HUES6 (cell line): ENCODE measurements around the gene ACP2.

Source experiments
- H3K27ac ChIP-seq: 2 replicates; pipeline ENCODE4 v1.7.0; 2013; ENCODE audit warnings: low read depth, mild to moderate bottlenecking, low read length, inconsistent platforms
- H3K27me3 ChIP-seq: 2 replicates; pipeline ENCODE4 v1.6.1; 2013; ENCODE audit warnings: low read length; ENCODE audit not compliant: control insufficient read depth, insufficient read depth
- H3K36me3 ChIP-seq: 2 replicates; pipeline ENCODE4 v1.6.1; 2013; ENCODE audit warnings: low read length; ENCODE audit not compliant: control insufficient read depth, insufficient read depth
- H3K4me1 ChIP-seq: 2 replicates; pipeline ENCODE4 v1.6.1; 2013; ENCODE audit warnings: low read length; ENCODE audit not compliant: control insufficient read depth, insufficient read depth
- H3K4me3 ChIP-seq: 2 replicates; pipeline ENCODE4 v1.5.1; 2013; ENCODE audit warnings: low read depth, low read length
- H3K9ac ChIP-seq: one replicate; pipeline ENCODE4 v1.6.1; 2013; ENCODE audit warnings: mild to moderate bottlenecking, low read length
- H3K9me3 ChIP-seq: 2 replicates; pipeline ENCODE4 v1.6.1; 2013; ENCODE audit warnings: low read depth, low read length; ENCODE audit not compliant: control insufficient read depth, insufficient read depth

Gene ACP2

DNA sequence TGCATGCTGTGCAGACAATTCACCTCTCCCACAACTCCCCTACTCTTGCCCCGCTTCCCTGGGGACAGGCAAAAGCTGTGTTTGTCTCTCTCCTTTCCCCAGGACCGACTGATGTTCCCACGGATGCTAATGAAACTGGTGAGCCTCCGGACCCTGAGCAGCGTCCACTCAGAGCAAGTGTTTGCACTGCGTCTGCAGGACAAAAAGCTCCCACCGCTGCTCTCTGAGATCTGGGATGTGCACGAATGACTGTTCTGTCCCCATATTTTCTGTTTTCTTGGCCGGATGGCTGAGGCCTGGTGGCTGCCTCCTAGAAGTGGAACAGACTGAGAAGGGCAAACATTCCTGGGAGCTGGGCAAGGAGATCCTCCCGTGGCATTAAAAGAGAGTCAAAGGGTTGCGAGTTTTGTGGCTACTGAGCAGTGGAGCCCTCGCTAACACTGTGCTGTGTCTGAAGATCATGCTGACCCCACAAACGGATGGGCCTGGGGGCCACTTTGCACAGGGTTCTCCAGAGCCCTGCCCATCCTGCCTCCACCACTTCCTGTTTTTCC lies 19.9 kb upstream of the ACP2 start:
- H3K27me3 ChIP-seq = no peaks in the 10 kb centered on the region
- no peaks in the 10 kb centered on the region for H3K36me3 ChIP-seq
- H3K9ac ChIP-seq = peak overlapping the region; percentile 72
- H3K4me1 ChIP-seq = peaks cover 26% of the 10 kb centered on the region
- H3K4me3 ChIP-seq = peak overlapping the region; percentile 95
- no peaks in the 10 kb centered on the region for H3K9me3 ChIP-seq
- peak overlapping the region; percentile 27; the same call in 1 of the 2 replicates for H3K27ac ChIP-seq

DNA sequence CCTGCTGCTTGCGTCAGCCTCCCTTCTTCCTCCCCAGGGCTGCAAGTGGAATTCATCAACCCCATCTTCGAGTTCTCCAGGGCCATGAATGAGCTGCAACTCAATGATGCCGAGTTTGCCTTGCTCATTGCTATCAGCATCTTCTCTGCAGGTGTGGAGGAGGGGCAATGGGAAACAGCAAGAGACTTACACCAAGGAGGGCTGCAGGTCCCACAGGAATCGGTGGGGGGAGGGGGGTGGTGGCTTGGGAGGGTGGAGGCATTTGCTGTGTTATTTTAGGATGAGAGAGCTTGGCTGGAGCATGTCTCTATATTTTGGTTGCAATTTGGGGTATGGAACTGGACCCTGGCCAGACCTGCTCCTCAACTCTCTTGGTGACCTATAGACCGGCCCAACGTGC lies 19.3 kb upstream of the ACP2 start:
- Histone ChIP-seq H3K36me3 (no peaks in the 10 kb centered on the region), H3K27me3 (no peaks in the 10 kb centered on the region), H3K4me1 (peaks cover 26% of the 10 kb centered on the region), H3K9me3 (no peaks in the 10 kb centered on the region), H3K27ac (no peak overlapping the region), H3K9ac (no peak overlapping the region), H3K4me3 (no peak overlapping the region)

DNA sequence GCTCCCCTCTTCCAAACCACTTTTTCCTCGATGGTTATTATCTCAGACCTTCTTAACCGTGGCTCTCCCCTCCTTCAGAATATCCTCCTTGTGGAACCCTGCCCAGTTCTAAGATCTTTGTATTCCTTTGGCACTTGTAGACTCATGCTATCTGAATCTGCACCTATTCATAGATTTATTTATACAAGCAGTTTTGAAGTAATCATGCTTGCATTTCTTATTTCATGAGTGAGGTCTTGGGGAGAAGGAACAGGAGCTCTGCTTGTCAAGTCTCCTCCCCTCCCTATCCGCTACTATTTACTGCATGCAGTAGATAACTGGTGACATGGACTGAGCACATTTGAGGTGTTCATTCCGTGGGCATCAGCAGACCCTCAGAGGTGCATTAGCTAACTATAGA lies 15.9 kb upstream of the ACP2 start:
- Histone ChIP-seq H3K4me1 (peaks cover 22% of the 10 kb centered on the region), H3K27me3 (no peaks in the 10 kb centered on the region), H3K9me3 (no peaks in the 10 kb centered on the region), H3K36me3 (peaks cover 4% of the 10 kb centered on the region; the same call in 1 of the 2 replicates), H3K9ac (no peak overlapping the region), H3K27ac (no peak overlapping the region), H3K4me3 (no peak overlapping the region)

DNA sequence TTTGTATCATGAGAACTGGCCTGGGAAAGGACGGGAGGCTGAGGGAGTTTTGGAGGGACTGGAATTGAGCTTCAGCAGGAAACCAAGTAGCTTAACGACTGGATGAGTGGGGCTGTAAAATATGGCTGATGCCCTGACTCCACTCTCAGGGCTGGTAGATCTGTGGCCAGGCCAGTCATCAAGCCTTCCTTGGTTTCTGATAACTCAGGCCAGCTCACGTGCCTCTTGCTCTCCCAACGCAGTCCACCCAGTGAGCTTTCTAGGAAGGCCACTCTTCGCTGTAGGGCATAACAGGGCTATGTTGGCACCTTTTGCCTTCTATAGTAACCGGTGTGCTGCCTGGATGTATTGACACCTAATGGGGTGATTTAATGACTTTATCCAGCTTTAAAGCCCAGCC lies 15.5 kb upstream of the ACP2 start:
- Histone ChIP-seq H3K27ac (no peak overlapping the region), H3K27me3 (no peaks in the 10 kb centered on the region), H3K9me3 (no peaks in the 10 kb centered on the region), H3K4me3 (no peak overlapping the region), H3K4me1 (peaks cover 26% of the 10 kb centered on the region), H3K36me3 (peaks cover 4% of the 10 kb centered on the region; the same call in 1 of the 2 replicates), H3K9ac (no peak overlapping the region)

DNA sequence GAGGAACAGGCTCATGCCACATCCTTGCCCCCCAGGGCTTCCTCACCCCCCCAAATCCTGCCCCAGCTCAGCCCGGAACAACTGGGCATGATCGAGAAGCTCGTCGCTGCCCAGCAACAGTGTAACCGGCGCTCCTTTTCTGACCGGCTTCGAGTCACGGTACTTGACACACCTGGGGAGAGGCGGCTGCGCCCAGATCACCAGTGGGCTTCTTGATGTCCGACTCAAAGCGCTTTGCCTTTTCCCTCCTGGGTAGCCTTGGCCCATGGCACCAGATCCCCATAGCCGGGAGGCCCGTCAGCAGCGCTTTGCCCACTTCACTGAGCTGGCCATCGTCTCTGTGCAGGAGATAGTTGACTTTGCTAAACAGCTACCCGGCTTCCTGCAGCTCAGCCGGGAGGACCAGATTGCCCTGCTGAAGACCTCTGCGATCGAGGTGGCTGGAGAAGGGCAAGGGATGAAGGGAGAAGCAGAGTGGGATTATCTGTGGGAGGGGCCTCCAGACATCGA lies 12.7 kb upstream of the ACP2 start:
- Histone ChIP-seq H3K9ac (no peak overlapping the region), H3K27ac (no peak overlapping the region), H3K4me1 (peaks cover 26% of the 10 kb centered on the region)

DNA sequence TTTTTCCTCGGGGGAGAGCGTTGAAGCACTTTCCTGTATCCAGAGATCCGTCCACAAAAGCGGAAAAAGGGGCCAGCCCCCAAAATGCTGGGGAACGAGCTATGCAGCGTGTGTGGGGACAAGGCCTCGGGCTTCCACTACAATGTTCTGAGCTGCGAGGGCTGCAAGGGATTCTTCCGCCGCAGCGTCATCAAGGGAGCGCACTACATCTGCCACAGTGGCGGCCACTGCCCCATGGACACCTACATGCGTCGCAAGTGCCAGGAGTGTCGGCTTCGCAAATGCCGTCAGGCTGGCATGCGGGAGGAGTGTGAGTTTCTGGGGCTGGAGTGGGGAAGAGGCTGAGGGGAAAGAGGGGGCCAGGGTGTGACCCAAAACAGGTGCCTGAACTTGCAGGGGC lies 11.8 kb upstream of the ACP2 start:
- no peak overlapping the region for H3K27ac ChIP-seq
- H3K4me3 ChIP-seq = no peak overlapping the region
- peaks cover 25% of the 10 kb centered on the region for H3K4me1 ChIP-seq
- H3K36me3 ChIP-seq = peaks cover 4% of the 10 kb centered on the region; the same call in 1 of the 2 replicates
- no peaks in the 10 kb centered on the region for H3K27me3 ChIP-seq
- H3K9ac ChIP-seq = no peak overlapping the region
- no peaks in the 10 kb centered on the region for H3K9me3 ChIP-seq

More for the DNA sequence above, 12.7 kb upstream of the ACP2 start:
- H3K9me3 ChIP-seq = no peaks in the 10 kb centered on the region
- H3K36me3 ChIP-seq = peaks cover 4% of the 10 kb centered on the region; the same call in 1 of the 2 replicates
- no peak overlapping the region for H3K4me3 ChIP-seq
- H3K27me3 ChIP-seq = no peaks in the 10 kb centered on the region

DNA sequence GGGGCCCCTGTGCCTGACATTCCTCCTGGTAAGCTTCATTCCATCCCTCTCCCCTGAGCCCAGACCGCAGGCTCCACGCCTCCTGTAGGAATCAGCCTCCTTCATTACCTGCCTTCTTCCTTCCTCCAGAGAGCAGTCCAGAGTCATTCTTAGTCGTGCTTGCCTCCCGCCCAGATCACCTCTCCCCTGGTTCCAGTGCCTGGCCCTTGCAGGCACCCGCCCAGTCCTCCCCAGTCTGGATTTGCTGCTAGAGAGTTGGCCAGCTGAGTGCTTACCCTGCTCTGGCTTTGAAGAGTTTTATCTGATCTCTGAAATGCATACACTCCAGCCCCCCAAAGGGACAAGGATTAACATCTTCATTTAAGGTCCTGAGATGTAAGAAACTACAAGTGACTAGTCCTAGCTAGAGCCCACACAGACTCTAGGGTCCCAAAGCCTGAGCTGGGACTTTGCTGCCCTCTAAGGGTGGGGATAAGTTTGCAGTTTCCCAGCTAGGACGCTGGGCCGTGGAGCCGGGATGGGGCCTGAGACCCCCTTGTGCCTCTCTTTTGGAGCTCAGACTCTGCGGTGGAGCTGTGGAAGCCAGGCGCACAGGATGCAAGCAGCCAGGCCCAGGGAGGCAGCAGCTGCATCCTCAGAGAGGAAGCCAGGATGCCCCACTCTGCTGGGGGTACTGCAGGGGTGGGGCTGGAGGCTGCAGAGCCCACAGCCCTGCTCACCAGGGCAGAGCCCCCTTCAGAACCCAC lies 10.8 kb upstream of the ACP2 start:
- Histone ChIP-seq H3K36me3 (peaks cover 4% of the 10 kb centered on the region; the same call in 1 of the 2 replicates), H3K9ac (no peak overlapping the region), H3K27ac (no peak overlapping the region), H3K4me1 (peaks cover 27% of the 10 kb centered on the region), H3K27me3 (no peaks in the 10 kb centered on the region), H3K4me3 (no peak overlapping the region), H3K9me3 (no peaks in the 10 kb centered on the region)

DNA sequence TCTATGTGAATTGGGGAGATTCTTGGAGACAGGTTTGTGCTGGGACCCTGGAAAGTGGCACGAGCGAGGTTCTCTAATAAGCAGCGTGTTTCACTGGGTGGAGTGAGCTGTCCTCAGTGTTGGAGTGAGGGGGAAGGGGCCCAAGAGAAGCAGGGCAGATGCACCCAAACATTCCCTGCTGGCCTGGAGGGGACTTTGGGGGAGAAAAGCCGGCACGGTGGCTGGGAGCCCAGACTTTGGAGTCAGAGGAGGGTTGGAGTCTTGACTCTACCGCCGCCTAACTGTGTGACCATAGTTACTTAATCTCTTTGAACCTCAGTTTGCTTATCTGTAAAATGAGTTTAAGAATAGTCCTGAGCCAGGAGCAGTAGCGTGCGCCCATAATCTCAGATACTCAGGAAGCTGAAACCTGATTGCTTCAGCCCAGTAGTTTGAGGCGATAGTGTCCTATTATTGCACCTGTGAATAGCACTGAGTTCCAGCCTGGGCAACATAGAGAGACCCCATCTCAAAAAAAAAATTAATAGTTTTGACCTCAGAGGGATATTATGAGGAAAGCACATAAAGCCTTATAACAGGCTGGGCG lies 9.8 kb upstream of the ACP2 start:
- H3K27ac ChIP-seq = no peak overlapping the region; the same call in 1 of the 2 replicates
- peaks cover 4% of the 10 kb centered on the region; the same call in 1 of the 2 replicates for H3K36me3 ChIP-seq
- peak overlapping the region; percentile 50; the same call in 1 of the 2 replicates for H3K4me3 ChIP-seq
- peak overlapping the region; percentile 26 for H3K9ac ChIP-seq
- no peaks in the 10 kb centered on the region for H3K27me3 ChIP-seq
- H3K9me3 ChIP-seq = no peaks in the 10 kb centered on the region
- H3K4me1 ChIP-seq = peaks cover 27% of the 10 kb centered on the region

- Histone ChIP-seq H3K4me3 (peak within 1 kb of the TSS; percentile 50), H3K9me3 (no peaks in the 10 kb centered on the region), H3K27ac (peak within 1 kb of the TSS; percentile 39), H3K36me3 (peaks cover 4% of the 10 kb centered on the region; the same call in 1 of the 2 replicates), H3K4me1 (peaks cover 27% of the 10 kb centered on the region), H3K27me3 (no peaks in the 10 kb centered on the region), H3K9ac (peak within 1 kb of the TSS; percentile 69)
Measured at GRCh38 chr11:47257517-47258316, 9.1 kb upstream of the ACP2 start, which contains the start of gene NR1H3. Gene NR1H3, plus strand, starts transcription at chr11:47257996. Its CDS starts 1,221 bp downstream, at chr11:47259217.

DNA sequence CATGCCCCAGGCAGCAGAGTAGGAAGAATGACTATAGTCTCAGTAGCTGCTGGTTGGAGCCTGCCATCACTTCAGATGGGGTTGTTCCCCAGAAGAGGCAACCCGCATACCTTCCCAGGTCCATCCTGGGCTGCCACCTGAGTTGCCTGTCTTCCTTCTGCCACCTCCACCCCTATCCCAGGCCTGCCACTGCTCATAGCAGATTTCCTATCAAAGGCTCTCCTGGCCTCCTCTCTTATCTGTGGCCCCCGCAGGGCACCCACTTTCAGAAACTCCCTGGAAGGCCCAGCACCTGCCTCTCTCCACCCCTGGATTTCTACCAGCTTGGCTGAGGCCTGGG lies 8.5 kb upstream of the ACP2 start:
- Histone ChIP-seq H3K4me3 (peak overlapping the region; percentile 50), H3K9ac (peak overlapping the region; percentile 69), H3K27ac (peak overlapping the region; percentile 39), H3K9me3 (no peaks in the 10 kb centered on the region), H3K4me1 (peaks cover 27% of the 10 kb centered on the region), H3K27me3 (no peaks in the 10 kb centered on the region), H3K36me3 (peaks cover 4% of the 10 kb centered on the region; the same call in 1 of the 2 replicates)
